ENCODE results near the gene GRB7. TPM values are rescaled to one million over a fixed set of nuclear protein-coding genes. Genes with fewer than 3 reads are reported as not detected.
A peak's percentile ranks its signal among the peaks of the same experiment; 100 is the strongest.

Gene GRB7
- total and polyA plus RNA-seq, 4 experiments from 2014 or later: not detected

GRCh38 chr17:39752241-39752881 is 14.6 kb downstream of the GRB7 start:
- H3K4me1 Mint-ChIP-seq: peaks cover 28 to 43% (median 34%) of the 10 kb centered on the region in 4 donors
- peaks cover 37% of the 10 kb centered on the region for H3K4me1 ChIP-seq (ENCODE audit: insufficient read depth, low read length)
- H3K9me3 ChIP-seq (ENCODE audit: control insufficient read depth in 1 of 2, low read length in 2 of 2): no peaks in the 10 kb centered on the region
- H3K4me3 Mint-ChIP-seq: peak overlapping the region in 7 of 8 donors; percentile 47 to 82 (median 61)
- H3K27ac ChIP-seq (ENCODE audit: low read depth, low read length): no peak overlapping the region
- CTCF ChIA-PET (ENCODE audit: partially characterized antibody): interaction anchor here (0.9 to 7.0 kb wide), 16 partner anchors 21 to 228 kb away, joined by 3 to 68 read pairs (median 4); partner anchors contain the start of genes MIEN1 and PSMD3
- H3K9me3 Mint-ChIP-seq: peaks cover 0 to under 1% (median 0%) of the 10 kb centered on the region in 8 donors
- H3K4me3 ChIP-seq (ENCODE audit: low read length in 2 of 2): no peak overlapping the region
- H3K27me3 ChIP-seq (ENCODE audit: insufficient read depth, low read length): no peaks in the 10 kb centered on the region
- DNase-seq: no peak
- no peaks in the 10 kb centered on the region for H3K27me3 Mint-ChIP-seq
- POLR2A ChIA-PET (ENCODE audit: partially characterized antibody): interaction anchor here (0.8 to 8.1 kb wide), 13 partner anchors 12 to 351 kb away, joined by 3 to 99 read pairs (median 32); partner anchors contain the start of genes FBXL20, IKZF3, LRRC3C and MIEN1
- peak overlapping the region; percentile 47 to 98 (median 87) for H3K27ac Mint-ChIP-seq
- H3K36me3 ChIP-seq (ENCODE audit: insufficient read depth, low read length): no peaks in the 10 kb centered on the region
- H3K36me3 Mint-ChIP-seq: peaks cover 0 to 7% of the 10 kb centered on the region in 2 donors
- intact Hi-C loops (cut with micrococcal nuclease): loop anchor here (10.0 kb wide), 1 partner anchor 202 kb away; no protein-coding TSS in a partner anchor

- Histone ChIP-seq H3K27me3 (ENCODE audit: insufficient read depth, low read length) (no peaks in the 10 kb centered on the region), H3K4me3 (ENCODE audit: low read length in 2 of 2) (peak overlapping the region in 1 of 2 donors; percentile 61), H3K27ac (ENCODE audit: low read depth, low read length) (peak overlapping the region; percentile 90), H3K9me3 (ENCODE audit: control insufficient read depth in 1 of 2, low read length in 2 of 2) (no peaks in the 10 kb centered on the region), H3K36me3 (ENCODE audit: insufficient read depth, low read length) (no peaks in the 10 kb centered on the region), H3K4me1 (ENCODE audit: insufficient read depth, low read length) (peaks cover 50% of the 10 kb centered on the region)
- Mint-ChIP-seq H3K27me3 (no peaks in the 10 kb centered on the region), H3K4me3 (peak overlapping the region; percentile 76 to 84 (median 81)), H3K4me1 (peaks cover 40 to 56% (median 47%) of the 10 kb centered on the region in 4 donors), H3K9me3 (no peaks in the 10 kb centered on the region), H3K36me3 (peaks cover 0 to 11% of the 10 kb centered on the region in 2 donors), H3K27ac (peak overlapping the region; percentile 90 to 98 (median 94))
- DNase-seq: peak in 1 of 5 donors; percentile 55
- CTCF ChIA-PET (ENCODE audit: partially characterized antibody): interaction anchor here (0.6 to 7.0 kb wide), 21 partner anchors 10 to 585 kb away, joined by 3 to 68 read pairs (median 4); partner anchors contain the start of gene MIEN1
- intact Hi-C loops (cut with micrococcal nuclease): loop anchor here (1.0 to 10.0 kb wide), 12 partner anchors 23 to 292 kb away; partner anchors contain the start of genes CDK12, IKZF3, LRRC3C and MIEN1
- POLR2A ChIA-PET (ENCODE audit: partially characterized antibody): interaction anchor here (0.7 to 8.1 kb wide), 22 partner anchors 9 to 870 kb away, joined by 3 to 99 read pairs (median 6); partner anchors contain the start of genes IKZF3, LRRC3C, MIEN1 and ORMDL3
These were observed 15.9 kb downstream of the GRB7 start for GRCh38 chr17:39753514-39754160.

- H3K27me3 ChIP-seq (ENCODE audit: insufficient read depth, low read length): no peaks in the 10 kb centered on the region
- H3K36me3 ChIP-seq (ENCODE audit: insufficient read depth, low read length): no peaks in the 10 kb centered on the region
These were observed 16.6 kb downstream of the GRB7 start for GRCh38 chr17:39754161-39754957.

GRCh38 chr17:39754958-39755553 is 17.3 kb downstream of the GRB7 start:
- ChIA-PET POLR2A (ENCODE audit: partially characterized antibody) (interaction anchor here (0.7 to 8.1 kb wide), 28 partner anchors 9 to 225 kb away, joined by 3 to 99 read pairs (median 10); partner anchors contain the start of genes IKZF3, LRRC3C, MIEN1 and ORMDL3), CTCF (ENCODE audit: partially characterized antibody) (interaction anchor here (0.8 to 7.0 kb wide), 15 partner anchors 10 to 140 kb away, joined by 3 to 68 read pairs (median 4); partner anchors contain the start of genes IKZF3 and MIEN1)
- Mint-ChIP-seq H3K4me3 (peak overlapping the region; percentile 66 to 97 (median 86)), H3K9me3 (no peaks in the 10 kb centered on the region), H3K36me3 (peaks cover 0 to 19% of the 10 kb centered on the region in 2 donors), H3K27me3 (no peaks in the 10 kb centered on the region), H3K4me1 (peaks cover 49 to 67% (median 55%) of the 10 kb centered on the region in 4 donors), H3K27ac (peak overlapping the region; percentile 96 to 100 (median 98))
- H3K27me3 ChIP-seq (ENCODE audit: insufficient read depth, low read length): no peaks in the 10 kb centered on the region
- peak overlapping the region; percentile 42 to 67 for H3K4me3 ChIP-seq (ENCODE audit: low read length in 2 of 2)
- intact Hi-C loops (cut with micrococcal nuclease): loop anchor here (1.0 to 10.0 kb wide), 12 partner anchors 23 to 294 kb away; partner anchors contain the start of genes CDK12, IKZF3, LRRC3C and MIEN1
- H3K36me3 ChIP-seq (ENCODE audit: insufficient read depth, low read length): no peaks in the 10 kb centered on the region
- peaks cover 63% of the 10 kb centered on the region for H3K4me1 ChIP-seq (ENCODE audit: insufficient read depth, low read length)
- H3K9me3 ChIP-seq (ENCODE audit: control insufficient read depth in 1 of 2, low read length in 2 of 2): no peaks in the 10 kb centered on the region
- no peak for DNase-seq
- H3K27ac ChIP-seq (ENCODE audit: low read depth, low read length): peak overlapping the region; percentile 90

More at GRCh38 chr17:39754161-39754957, 16.6 kb downstream of the GRB7 start:
- H3K27me3 Mint-ChIP-seq: no peaks in the 10 kb centered on the region
- POLR2A ChIA-PET (ENCODE audit: partially characterized antibody): interaction anchor here (0.7 to 8.1 kb wide), 28 partner anchors 9 to 226 kb away, joined by 3 to 99 read pairs (median 10); partner anchors contain the start of genes IKZF3, LRRC3C, MIEN1 and ORMDL3
- Histone ChIP-seq H3K9me3 (ENCODE audit: control insufficient read depth in 1 of 2, low read length in 2 of 2) (no peaks in the 10 kb centered on the region), H3K4me1 (ENCODE audit: insufficient read depth, low read length) (peaks cover 57% of the 10 kb centered on the region), H3K4me3 (ENCODE audit: low read length in 2 of 2) (peak overlapping the region; percentile 36 to 67), H3K27ac (ENCODE audit: low read depth, low read length) (peak overlapping the region; percentile 90)
- H3K4me3 Mint-ChIP-seq: peak overlapping the region; percentile 67 to 97 (median 81)
- peak overlapping the region; percentile 96 to 100 (median 98) for H3K27ac Mint-ChIP-seq
- DNase-seq: peak; percentile 96 to 99 (median 99)
- CTCF ChIA-PET (ENCODE audit: partially characterized antibody): interaction anchor here (0.6 to 7.0 kb wide), 20 partner anchors 9 to 207 kb away, joined by 3 to 68 read pairs (median 5); partner anchors contain the start of genes IKZF3 and MIEN1
- intact Hi-C loops (cut with micrococcal nuclease): loop anchor here (1.0 to 10.0 kb wide), 12 partner anchors 24 to 293 kb away; partner anchors contain the start of genes CDK12, IKZF3, LRRC3C and MIEN1
- peaks cover 0 to 14% of the 10 kb centered on the region in 2 donors for H3K36me3 Mint-ChIP-seq
- H3K4me1 Mint-ChIP-seq: peaks cover 44 to 61% (median 53%) of the 10 kb centered on the region in 4 donors
- no peaks in the 10 kb centered on the region for H3K9me3 Mint-ChIP-seq

DNA sequence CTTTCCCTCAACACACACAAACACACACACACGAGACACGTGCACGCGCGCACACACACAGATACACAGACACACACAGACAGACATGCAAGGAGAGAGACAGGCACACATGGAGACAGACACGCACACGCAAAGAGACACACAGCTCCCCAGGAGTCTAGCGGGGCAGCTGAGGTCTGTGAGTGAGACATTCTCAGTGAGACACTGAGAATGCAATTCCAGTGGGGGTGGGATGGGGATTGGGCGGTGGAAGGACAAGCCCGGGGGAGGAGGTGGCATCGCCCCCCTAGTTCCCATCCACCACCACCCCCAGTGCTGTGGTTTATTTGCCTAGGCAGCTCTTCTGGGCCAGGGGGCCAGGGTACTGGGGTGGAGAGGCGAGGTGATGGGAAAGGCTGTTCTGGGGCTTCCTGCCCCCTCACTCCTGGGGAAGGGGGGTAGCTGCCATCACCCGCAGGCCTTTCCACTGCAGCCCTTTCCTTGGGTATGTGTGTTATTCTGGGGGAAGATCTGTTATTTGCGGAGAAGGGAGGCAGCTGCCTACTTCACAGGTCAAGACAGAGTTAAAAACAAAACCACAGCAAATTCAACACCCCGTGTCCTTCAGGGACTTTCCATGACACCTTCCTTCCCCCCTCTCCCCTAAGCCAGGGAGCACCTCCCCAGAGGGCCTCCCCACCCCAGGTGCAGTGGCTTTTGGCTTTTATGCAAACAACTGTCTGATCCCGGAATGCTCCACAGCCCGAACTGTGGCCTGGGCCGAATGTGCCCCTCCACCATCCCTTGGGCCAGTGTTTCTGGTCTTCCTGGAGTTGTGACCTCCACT is 18.0 kb downstream of the GRB7 start:
- ChIA-PET CTCF (ENCODE audit: partially characterized antibody) (interaction anchor here (0.7 to 7.0 kb wide), 15 partner anchors 14 to 139 kb away, joined by 3 to 68 read pairs (median 4); partner anchors contain the start of gene IKZF3), POLR2A (ENCODE audit: partially characterized antibody) (interaction anchor here (0.7 to 8.1 kb wide), 27 partner anchors 8 to 224 kb away, joined by 3 to 99 read pairs (median 10); partner anchors contain the start of genes IKZF3, LRRC3C, MIEN1 and ORMDL3)
- no peaks in the 10 kb centered on the region for H3K27me3 Mint-ChIP-seq
- peaks cover 63% of the 10 kb centered on the region for H3K4me1 ChIP-seq (ENCODE audit: insufficient read depth, low read length)
- H3K27me3 ChIP-seq (ENCODE audit: insufficient read depth, low read length): no peaks in the 10 kb centered on the region
- H3K27ac ChIP-seq (ENCODE audit: low read depth, low read length): peak overlapping the region; percentile 90
- H3K4me3 ChIP-seq (ENCODE audit: low read length in 2 of 2): peak overlapping the region; percentile 42 to 67
- no peaks in the 10 kb centered on the region for H3K9me3 ChIP-seq (ENCODE audit: control insufficient read depth in 1 of 2, low read length in 2 of 2)
- H3K4me3 Mint-ChIP-seq: peak overlapping the region; percentile 66 to 97 (median 86)
- peak; percentile 62 to 88 (median 67) for DNase-seq
- peak overlapping the region; percentile 96 to 100 (median 98) for H3K27ac Mint-ChIP-seq
- H3K4me1 Mint-ChIP-seq: peaks cover 49 to 67% (median 55%) of the 10 kb centered on the region in 4 donors
- no peaks in the 10 kb centered on the region for H3K9me3 Mint-ChIP-seq
- no peaks in the 10 kb centered on the region for H3K36me3 ChIP-seq (ENCODE audit: insufficient read depth, low read length)
- peaks cover 2 to 22% of the 10 kb centered on the region in 2 donors for H3K36me3 Mint-ChIP-seq
- intact Hi-C loops (cut with micrococcal nuclease): loop anchor here (1.0 to 10.0 kb wide), 5 partner anchors 15 to 225 kb away; partner anchors contain the start of gene PSMD3
